Stimulated activated CD8-positive, alpha-beta memory T cell treated with anti-CD3 and anti-CD28 coated beads, Interleukin-12 subunit alpha, Interleukin-12 subunit beta, amount 100 ng/mL, for 1 hour (primary cell): ENCODE data around the gene TRAPPC5.

Experiments
- DNase-seq: peaks from one replicate; pipeline ENCODE4 v3.0.0-alpha.2; 2020; ENCODE audit warnings: low read depth

Gene TRAPPC5

DNA sequence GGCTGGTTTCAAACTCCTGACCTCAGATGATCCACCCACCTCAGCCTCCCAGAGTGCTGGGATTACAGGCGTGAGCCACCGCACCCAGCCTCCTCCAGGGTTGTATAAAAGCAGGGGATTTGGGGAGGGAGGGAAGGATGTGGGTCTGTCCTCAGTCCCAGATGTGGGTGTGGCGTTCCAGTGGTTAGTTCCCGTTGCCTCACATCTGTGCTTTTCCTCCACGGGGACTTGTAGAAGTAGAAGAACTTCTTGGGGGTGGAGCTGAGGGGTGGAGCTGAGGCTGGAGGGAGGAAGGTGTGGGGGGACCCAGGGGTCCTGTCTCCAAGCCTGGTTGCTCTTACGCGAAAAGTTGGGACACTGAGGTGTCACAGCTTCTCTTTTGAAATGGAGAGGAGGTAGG lies 4.3 kb upstream of the TRAPPC5 start:
- no peak for DNase-seq

DNA sequence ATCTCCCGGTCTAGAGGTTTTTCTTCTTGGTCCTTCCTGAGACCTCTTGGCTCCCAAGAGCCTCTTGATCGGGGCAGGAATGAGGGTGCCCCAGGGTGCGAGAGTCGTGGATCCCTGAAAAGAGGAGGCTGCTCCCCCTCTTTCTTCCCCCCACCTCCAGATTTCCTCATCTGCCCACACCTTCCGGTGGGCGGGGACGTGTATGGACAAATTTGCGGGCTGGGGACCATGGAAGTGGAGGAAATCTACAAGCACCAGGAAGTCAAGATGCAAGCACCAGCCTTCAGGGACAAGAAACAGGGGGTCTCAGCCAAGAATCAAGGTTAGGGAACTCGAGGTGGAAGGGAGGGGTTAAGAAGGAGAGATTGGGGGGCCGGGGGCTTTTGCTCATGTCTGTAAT lies 3.8 kb upstream of the TRAPPC5 start, which contains the start of gene MCEMP1:
Gene MCEMP1, plus strand, starts transcription at position 237 of the 400 bp plus-strand sequence. Its CDS starts 31 bp downstream, at position 268.
- no peak for DNase-seq

DNA sequence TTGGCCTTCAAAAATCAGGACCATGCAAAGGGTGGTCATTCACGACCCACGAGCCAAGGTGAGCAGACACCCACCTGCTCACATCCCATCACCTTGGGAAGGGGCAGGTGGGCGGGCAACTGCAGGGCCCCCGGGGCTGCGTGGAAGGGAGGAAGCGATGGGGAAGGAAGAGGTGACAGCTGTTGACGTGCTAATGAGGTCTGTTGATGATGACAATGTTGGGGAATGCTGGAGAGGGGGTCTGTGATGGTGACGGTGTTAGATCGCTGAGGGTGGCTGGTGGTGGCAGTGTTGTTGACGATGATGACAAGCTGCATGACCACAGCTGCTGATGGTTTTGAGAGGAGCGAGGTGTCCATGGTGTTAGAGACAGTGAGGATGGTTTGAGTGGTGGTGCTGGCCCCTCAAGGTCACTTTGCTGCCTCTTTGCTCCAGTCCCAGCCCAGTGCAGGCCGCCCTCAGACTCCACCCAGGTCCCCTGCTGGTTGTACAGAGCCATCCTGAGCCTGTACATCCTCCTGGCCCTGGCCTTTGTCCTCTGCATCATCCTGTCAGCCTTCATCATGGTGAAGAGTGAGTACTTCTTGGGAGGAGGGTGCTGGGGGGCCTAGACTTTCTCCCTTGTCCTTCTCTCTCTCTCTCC lies 2.8 kb upstream of the TRAPPC5 start:
- no peak for DNase-seq

DNA sequence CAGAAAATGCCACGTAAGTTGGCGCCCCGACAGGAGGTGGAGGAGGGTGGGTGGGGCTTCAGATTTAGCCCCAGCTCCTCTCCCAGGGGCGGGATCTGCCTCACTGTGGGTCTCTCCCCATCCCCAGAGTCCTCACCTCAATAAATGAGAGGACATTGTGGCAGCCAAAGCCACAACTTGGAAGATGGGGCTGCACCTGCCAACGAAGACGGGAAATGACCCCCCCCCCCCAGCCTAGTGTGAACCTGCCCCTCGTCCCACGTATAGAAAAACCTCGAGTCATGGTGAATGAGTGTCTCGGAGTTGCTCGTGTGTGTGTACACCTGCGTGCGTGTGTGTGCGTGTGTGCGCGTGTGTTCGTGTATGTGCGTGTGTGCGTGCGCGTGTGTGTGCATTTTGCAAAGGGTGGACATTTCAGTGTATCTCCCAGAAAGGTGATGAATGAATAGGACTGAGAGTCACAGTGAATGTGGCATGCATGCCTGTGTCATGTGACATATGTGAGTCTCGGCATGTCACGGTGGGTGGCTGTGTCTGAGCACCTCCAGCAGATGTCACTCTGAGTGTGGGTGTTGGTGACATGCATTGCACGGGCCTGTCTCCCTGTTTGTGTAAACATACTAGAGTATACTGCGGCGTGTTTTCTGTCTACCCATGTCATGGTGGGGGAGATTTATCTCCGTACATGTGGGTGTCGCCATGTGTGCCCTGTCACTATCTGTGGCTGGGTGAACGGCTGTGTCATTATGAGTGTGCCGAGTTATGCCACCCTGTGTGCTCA lies 1.5 kb upstream of the TRAPPC5 start:
- DNase-seq = peak; percentile 50

DNA sequence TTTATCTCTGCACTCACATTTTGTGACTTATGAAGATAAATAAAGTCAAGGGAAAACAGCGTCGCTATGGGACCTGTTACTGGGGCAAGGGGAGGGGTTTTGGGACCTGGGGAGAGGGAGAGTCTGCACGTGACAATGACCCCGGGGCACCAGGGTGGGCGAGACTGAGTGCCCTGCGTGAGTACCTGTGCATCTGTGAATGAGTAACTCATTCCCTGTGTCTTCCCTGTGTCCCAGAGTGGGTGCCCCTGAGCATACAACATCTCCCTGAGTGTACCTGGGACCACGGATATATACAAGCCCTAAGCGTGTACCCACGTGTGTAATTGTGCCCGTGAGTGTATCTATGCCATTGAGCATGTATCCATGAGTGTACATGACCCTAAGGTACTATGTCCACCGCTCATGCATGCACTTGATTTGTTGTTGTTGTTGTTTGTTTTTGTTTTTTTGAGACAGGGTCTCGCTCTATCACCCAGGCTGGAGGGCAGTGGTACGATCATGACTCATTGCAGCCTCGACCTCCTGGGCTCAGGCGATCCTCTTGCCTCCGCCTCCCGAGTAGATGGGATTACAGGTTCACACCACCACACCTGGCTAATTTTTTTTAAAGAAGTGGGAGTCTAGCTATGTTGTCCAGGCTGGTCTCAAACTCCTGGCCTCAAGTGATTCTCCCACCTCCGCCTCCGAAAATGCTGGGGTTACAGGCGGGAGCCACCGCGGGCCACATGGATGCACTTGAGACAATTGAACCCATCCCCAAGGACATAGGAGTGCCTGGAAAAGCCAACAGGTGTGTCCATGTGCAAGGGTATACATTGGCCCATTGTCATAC lies 645 bp upstream of the TRAPPC5 start:
- no peak for DNase-seq

DNA sequence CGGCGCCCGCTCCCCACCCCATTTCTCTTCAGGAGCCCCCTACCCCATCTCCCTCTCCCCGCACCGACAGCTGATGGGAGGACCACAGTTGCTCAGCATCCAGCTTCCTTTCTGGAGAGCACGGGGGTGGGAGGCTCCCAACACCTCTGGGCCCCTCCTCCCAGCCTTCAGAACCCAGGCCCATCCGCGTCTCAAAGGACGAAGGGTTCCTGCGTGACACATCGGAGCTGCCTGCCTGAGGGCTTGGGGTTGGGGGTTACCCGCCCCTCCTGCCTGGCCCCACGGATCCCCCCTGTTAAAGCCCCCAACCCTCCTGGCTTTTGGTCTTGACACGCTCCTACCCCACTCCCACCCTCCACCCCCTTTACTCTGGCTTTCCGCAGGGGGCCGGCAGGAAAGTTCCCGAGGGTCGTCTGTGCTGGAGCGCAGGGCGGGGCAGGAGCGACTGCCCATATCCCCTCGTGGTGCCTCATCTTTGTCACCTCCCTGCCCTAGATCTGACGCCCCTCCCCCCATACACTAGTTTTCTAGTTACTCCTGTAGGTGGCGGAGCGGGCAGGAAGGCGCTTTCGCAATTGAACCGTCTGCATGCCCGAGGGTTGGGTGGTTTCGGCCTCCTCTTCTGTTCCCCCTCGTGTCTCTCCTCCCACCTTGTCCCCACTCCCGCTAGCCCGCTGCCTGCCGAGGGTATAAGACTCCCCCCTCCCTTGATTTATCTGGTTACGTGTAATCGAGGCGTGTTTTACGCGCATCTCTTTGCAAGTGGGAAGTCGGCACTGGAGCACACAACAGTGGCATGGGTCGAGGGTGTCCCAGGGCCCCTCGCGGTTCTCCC lies 924 bp downstream of the TRAPPC5 start:
- DNase-seq = peak; percentile 73

DNA sequence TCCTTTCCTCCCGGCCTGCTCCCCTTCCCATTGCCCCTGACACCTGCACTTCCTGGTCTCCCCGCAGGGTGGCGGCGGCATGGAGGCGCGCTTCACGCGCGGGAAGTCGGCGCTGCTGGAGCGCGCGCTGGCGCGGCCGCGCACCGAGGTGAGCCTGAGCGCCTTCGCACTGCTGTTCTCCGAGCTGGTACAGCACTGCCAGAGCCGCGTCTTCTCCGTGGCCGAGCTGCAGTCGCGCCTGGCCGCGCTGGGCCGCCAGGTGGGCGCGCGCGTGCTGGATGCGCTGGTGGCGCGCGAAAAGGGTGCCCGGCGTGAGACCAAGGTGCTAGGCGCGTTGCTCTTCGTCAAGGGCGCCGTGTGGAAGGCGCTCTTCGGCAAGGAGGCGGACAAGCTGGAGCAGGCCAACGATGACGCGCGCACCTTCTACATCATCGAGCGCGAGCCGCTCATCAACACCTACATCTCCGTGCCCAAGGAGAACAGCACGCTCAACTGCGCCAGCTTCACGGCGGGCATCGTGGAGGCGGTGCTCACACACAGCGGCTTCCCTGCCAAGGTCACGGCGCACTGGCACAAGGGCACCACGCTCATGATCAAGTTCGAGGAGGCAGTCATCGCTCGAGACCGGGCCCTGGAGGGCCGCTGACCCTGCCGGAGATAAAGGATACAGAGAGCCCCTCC lies 1.7 kb downstream of the TRAPPC5 start:
- DNase-seq = no peak

DNA sequence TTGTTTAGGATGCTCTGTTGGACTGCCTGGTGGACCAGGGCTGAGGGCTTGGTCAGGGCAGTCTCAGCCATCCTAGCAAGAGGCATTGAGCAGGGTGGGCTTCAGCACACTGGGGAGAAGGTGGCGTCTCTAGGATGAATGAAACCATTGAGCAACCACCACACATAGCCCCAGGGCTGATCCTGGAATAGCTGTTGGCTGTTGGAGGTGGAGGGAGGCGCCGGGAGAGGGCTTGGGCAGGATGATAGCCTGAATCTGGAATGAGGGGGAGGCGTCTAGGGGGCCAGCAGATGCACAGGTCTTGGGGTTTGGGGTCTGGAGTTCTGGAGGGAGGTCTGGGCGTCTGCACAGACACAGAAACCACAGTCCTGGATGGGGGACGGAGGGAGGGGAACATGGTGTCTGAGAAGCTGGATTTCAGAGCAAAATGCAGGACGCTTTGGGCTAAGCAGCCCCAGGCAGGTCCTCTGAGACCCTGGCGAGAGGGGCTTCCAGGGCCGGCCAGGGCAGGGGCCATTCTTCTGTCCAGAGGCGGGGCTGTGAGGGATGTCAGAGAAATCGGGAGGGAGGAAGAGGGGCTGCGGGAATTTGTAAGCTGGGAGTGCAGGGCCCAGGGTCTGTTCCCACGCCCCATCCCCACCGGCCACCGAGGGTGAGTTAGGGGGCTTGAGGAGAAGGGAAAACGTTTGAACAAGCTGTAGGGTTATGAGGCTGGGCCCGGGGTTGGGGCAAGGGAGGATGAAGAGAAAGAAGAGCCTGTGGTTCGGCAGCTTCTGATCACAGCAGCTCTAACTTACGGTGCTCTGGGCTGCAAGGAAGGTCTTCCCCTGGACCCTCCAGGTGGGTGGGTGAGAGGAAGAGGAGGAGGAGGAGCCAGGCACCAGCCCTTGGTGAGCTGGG lies 5.2 kb downstream of the TRAPPC5 start:
- DNase-seq = no peak

DNA sequence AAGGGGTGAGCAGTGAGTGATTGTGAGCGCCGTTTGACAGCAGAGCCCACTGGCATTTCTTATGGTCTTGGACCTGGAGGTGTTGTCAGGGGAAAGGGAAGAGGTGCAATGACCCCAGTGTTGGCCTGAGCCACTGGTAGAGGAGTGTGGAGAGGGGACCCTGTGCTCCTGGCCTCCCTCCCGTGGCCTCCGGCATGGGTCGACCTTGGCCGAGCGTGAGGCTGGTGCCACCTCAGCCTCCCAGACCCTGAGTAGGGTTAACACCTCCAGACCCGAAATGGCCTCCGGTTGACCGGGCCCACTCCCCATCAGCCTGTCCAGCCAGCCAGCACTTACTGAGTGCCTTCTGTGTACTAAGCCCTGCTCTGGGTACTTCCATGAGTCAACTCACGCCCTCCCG lies 6.5 kb downstream of the TRAPPC5 start:
- no peak for DNase-seq

DNA sequence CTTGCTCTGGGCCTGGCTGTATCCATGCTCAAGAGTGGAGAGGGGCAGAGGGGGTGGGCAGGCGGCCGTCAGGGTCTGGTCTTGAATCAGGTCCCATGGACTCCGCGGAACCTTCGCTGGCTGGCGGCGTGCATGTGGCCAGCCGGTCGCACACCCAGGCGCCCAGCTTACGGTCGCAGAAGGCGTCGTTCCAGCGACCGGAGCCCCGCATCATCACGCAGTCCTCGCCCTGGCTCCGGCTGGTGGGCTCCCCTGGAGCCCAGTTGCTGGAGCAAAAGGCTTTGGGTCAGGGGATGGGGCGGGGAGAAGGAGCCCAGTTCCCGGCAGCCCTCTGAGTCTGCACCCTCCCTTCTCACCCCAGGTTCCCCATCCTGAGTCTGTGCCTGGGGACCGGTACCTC lies 8.5 kb downstream of the TRAPPC5 start:
- no peak for DNase-seq

DNA sequence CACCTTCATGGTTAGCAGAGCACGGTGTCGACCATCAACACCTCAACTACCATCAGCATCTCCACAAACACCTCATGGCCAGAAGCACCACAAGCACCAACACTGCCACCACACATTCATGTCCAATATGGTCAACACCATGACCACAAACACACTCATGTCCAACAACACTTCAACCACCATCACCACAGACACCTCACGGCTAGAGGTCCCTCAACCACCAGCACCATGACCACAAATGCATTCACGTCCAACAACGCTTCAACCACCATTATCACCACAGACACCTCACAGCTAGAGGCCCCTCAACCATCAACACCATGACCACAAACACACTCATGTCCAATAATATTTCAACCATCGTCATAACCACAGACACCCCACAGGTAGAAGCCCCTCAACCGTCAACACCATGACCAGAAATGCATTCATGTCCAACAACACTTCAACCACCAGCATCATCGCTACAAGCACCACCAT lies 10.2 kb downstream of the TRAPPC5 start:
- no peak for DNase-seq

DNA sequence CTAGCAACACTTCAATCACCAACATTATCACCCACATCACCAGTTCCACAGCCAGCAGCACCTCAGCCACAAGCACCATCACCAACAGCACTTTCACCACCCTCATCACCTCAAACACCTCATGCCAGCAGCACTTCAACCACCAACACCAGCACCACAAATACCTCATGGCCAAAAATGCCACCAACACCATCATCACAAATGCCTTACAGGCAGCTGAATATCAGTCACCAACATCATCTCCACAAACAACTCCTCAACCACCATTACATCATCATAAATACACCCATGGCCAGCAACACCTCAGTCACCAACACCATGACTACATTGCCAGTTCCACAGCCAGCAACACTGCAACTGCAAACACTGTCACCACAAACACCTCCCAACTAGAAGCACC lies 10.9 kb downstream of the TRAPPC5 start:
- DNase-seq = no peak

DNA sequence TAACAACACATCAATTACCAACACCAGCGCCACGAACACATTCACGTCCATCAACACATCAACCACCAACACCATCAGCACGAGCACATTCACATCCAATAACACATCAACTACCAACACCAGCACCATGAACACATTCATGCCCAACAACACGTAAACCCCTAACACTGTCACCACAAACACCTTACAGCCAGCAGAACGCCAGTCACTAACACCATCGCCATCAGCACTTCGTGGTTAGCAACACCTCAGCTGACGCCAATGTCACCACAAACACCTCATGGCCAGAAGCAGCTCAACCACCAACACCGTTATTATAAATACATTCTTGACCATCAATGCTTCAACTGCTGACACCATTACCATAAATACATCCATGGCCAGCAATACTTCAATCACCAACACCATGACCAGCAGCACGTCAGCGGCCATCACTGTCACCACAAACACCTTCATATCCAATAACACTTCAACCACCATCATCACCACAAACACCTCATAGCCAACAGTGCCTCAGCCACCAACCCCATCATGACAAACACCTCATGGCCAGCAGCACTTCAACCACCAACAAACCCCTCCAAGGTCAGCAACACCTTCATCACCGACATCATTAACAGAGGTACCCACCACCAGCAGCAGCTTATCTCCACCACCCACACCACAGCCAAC lies 11.9 kb downstream of the TRAPPC5 start:
- DNase-seq = no peak

DNA sequence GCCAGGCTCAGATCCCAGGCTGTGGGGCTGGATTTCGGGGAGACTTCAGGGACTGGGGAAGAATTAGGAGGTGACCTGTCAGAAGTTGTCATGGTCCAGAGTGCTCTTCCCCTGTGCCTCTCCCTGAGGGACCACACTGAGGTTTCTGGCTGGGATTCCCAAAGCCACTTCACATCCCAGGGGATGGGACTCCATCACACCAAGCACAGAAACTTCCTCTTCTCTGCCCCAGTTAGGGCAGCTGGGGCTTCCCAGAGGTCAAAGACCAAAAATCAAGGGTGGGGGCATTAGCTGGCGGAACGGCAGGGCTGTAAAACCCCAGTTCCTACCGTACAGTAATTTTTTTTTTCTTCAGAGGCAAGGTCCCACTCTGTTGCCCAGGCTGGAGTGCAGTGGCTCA lies 13.9 kb downstream of the TRAPPC5 start:
- DNase-seq = no peak

DNA sequence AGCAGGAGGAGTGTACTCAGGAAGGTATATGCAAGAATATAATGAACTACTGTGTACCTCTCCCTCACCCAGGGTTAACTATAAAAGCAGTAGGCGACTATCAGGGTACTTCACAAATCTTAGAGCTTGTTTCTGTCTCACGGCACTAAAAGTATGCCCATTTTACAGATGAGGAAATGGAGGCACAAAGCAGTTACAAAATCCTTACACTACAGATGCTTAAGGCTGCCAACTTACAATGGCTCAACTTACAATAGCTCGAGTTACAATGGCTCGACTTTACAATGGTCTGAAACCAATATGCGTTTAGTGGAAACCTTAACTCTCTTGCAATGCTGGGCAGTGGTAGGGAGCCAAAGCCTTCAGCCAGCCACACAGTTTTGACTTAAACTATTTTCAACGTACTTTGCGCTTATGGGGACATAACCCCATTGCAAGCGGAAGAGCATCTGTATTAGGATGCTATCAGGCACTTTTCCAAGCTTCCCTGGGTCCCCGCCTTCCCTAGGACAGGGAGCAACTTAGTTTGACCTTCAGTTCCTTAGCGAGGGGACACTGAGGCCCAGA lies 17.2 kb downstream of the TRAPPC5 start:
- no peak for DNase-seq

DNA sequence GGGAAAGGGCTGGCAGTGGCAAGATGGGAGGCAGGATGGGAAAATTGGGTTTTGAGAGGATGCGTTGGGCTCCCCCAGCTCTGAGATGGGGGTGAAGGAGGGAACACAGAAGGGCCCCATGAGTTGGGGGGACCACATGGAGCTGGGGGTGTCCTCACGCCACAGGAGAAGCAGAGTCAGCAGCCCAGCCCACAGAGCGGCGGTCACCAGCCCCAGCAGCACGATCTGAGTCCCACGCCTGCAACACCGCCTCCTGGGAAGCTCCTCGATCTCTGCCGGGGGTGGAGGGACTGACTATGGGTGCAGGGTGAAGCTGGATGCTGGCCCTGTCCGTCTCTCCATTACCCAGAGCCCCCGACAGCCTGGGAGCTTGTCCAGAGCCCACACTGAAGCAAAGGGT lies 17.9 kb downstream of the TRAPPC5 start:
- no peak for DNase-seq

DNA sequence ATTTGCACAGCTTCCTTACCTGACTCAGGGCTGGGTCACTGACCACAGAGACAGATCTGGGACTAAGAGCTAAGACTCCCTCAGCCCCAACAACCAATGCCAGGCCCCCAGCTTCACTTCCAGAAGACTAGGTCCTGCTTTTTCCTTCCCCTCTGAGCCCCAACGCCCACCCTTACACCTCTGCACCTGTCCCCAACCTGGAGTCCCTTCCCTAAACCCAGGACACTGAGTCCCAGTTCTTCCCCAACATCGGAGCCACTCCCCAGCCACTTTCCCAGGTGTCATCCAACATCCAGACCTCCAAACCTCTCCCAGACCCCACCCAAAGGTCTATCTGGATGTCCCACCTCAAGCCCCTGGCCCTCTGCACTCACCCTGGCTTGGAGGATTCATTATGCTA lies 18.4 kb downstream of the TRAPPC5 start:
- DNase-seq = no peak

DNA sequence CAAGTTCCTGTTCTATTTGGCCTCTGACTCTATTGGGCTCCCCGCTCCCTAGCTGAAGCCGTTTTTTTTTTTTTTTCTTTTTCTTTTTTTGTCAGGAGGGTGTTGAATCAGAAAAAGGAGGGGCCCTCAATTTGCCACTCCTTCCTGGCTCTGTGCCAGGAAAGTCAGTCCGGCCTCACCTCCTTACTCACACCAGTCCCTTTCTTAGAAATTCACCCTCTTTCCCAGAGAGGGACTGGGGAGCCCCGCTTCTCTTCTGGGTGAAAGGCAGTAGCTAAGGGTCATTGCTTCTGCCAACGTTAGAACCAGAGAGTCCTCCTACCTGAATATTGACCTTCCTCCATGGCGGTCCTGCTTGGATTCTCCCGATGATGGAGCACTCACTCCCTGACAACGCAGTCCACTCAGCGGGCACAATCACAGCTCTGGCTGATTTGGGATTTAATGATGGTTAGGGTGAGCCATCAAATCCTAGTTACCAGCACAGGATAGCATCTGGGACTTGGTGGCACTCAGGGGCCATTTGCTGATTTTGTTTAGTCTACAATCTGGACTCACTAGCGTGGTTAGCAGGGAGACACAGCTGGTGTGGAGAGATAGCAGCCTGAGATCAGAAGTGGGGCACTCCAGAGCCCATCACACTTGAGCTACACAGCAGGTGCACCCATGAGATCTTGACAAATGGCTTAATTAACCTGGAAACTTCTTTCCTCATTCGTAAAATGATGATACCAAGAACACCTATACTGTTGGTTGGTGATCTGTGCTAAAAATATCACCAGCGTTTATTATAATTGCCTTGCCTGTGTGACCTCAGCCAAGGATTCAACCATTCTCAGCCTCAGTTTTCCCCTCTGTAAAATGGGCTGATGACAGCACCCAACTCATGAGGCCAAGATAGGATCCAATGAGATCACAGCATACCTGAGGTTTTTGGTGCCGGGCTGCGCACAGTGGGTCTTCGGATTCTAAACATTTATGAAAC lies 19.1 kb downstream of the TRAPPC5 start:
- DNase-seq = no peak
